ENCODE measurements around the gene KRT7.
"Not testable (repeated sequence)": the region's sequence is repeated elsewhere in the genome, so short reads cannot be mapped to it uniquely, and the experiment has no call there.

KRT7 gene

GRCh38 chr12:52249511-52250047 is 16.5 kb downstream of the KRT7 start:
- H3K4me1 Mint-ChIP-seq (ENCODE audit: low read depth) = peaks cover 30% of the 10 kb centered on the region
- peaks cover 32% of the 10 kb centered on the region for H3K27me3 Mint-ChIP-seq
- no peaks in the 10 kb centered on the region for H3K36me3 Mint-ChIP-seq (ENCODE audit: low read depth)
- no peak overlapping the region for H3K4me3 Mint-ChIP-seq
- no peak overlapping the region for H3K27ac Mint-ChIP-seq
- no peaks in the 10 kb centered on the region for H3K9me3 Mint-ChIP-seq

GRCh38 chr12:52250048-52250990 is 17.3 kb downstream of the KRT7 start:
- H3K9me3 Mint-ChIP-seq = no peaks in the 10 kb centered on the region
- H3K27ac Mint-ChIP-seq = no peak overlapping the region
- no peak overlapping the region for H3K4me3 Mint-ChIP-seq
- H3K36me3 Mint-ChIP-seq (ENCODE audit: low read depth) = no peaks in the 10 kb centered on the region
- H3K27me3 Mint-ChIP-seq = peaks cover 36% of the 10 kb centered on the region
- H3K4me1 Mint-ChIP-seq (ENCODE audit: low read depth) = peaks cover 24% of the 10 kb centered on the region

- Mint-ChIP-seq H3K4me1 (ENCODE audit: low read depth) (peaks cover 14% of the 10 kb centered on the region), H3K9me3 (no peaks in the 10 kb centered on the region), H3K27ac (no peak overlapping the region), H3K36me3 (ENCODE audit: low read depth) (no peaks in the 10 kb centered on the region), H3K27me3 (peaks cover 48% of the 10 kb centered on the region), H3K4me3 (no peak overlapping the region)
Observed at GRCh38 chr12:52251367-52252051, 18.5 kb downstream of the KRT7 start.

GRCh38 chr12:52252175-52252615 is 19.2 kb downstream of the KRT7 start:
- peaks cover 12% of the 10 kb centered on the region for H3K4me1 Mint-ChIP-seq (ENCODE audit: low read depth)
- H3K4me3 Mint-ChIP-seq; H3K36me3 Mint-ChIP-seq (ENCODE audit: low read depth); H3K27ac Mint-ChIP-seq; H3K9me3 Mint-ChIP-seq: not testable (repeated sequence)
- peaks cover 55% of the 10 kb centered on the region for H3K27me3 Mint-ChIP-seq

- no peak overlapping the region for H3K27ac Mint-ChIP-seq
- H3K4me3 Mint-ChIP-seq = no peak overlapping the region
- peaks cover 12% of the 10 kb centered on the region for H3K4me1 Mint-ChIP-seq (ENCODE audit: low read depth)
- H3K36me3 Mint-ChIP-seq (ENCODE audit: low read depth) = no peaks in the 10 kb centered on the region
- no peaks in the 10 kb centered on the region for H3K9me3 Mint-ChIP-seq
- H3K27me3 Mint-ChIP-seq = peaks cover 58% of the 10 kb centered on the region
Observed at GRCh38 chr12:52252728-52253343, 19.8 kb downstream of the KRT7 start.

- Mint-ChIP-seq H3K4me3 (no peak overlapping the region), H3K27ac (no peak overlapping the region), H3K36me3 (ENCODE audit: low read depth) (no peaks in the 10 kb centered on the region), H3K9me3 (no peaks in the 10 kb centered on the region), H3K4me1 (ENCODE audit: low read depth) (peaks cover 12% of the 10 kb centered on the region), H3K27me3 (peaks cover 60% of the 10 kb centered on the region)
Observed at GRCh38 chr12:52253391-52254179, 20.5 kb downstream of the KRT7 start.

GRCh38 chr12:52254180-52254964 is 21.3 kb downstream of the KRT7 start:
- no peak overlapping the region for H3K27ac Mint-ChIP-seq
- H3K27me3 Mint-ChIP-seq = peaks cover 59% of the 10 kb centered on the region
- H3K36me3 Mint-ChIP-seq (ENCODE audit: low read depth) = no peaks in the 10 kb centered on the region
- no peaks in the 10 kb centered on the region for H3K9me3 Mint-ChIP-seq
- no peak overlapping the region for H3K4me3 Mint-ChIP-seq
- H3K4me1 Mint-ChIP-seq (ENCODE audit: low read depth) = peaks cover 11% of the 10 kb centered on the region

- Mint-ChIP-seq H3K4me1 (ENCODE audit: low read depth) (peaks cover 13% of the 10 kb centered on the region), H3K27ac (no peak overlapping the region), H3K4me3 (no peak overlapping the region), H3K9me3 (no peaks in the 10 kb centered on the region), H3K27me3 (peaks cover 59% of the 10 kb centered on the region), H3K36me3 (ENCODE audit: low read depth) (no peaks in the 10 kb centered on the region)
Observed at GRCh38 chr12:52254965-52255751, 22.1 kb downstream of the KRT7 start.

- Mint-ChIP-seq H3K36me3 (ENCODE audit: low read depth) (no peaks in the 10 kb centered on the region), H3K27me3 (peaks cover 65% of the 10 kb centered on the region), H3K4me3 (no peak overlapping the region), H3K27ac (no peak overlapping the region), H3K9me3 (no peaks in the 10 kb centered on the region), H3K4me1 (ENCODE audit: low read depth) (peaks cover 13% of the 10 kb centered on the region)
Observed at GRCh38 chr12:52255926-52256583, 23.0 kb downstream of the KRT7 start.

GRCh38 chr12:52256584-52256935 is 23.5 kb downstream of the KRT7 start:
- Mint-ChIP-seq H3K27me3 (peaks cover 65% of the 10 kb centered on the region), H3K27ac (no peak overlapping the region), H3K4me3 (no peak overlapping the region), H3K9me3 (no peaks in the 10 kb centered on the region), H3K36me3 (ENCODE audit: low read depth) (no peaks in the 10 kb centered on the region), H3K4me1 (ENCODE audit: low read depth) (peaks cover 9% of the 10 kb centered on the region)

- H3K9me3 Mint-ChIP-seq = no peaks in the 10 kb centered on the region
- H3K4me3 Mint-ChIP-seq = no peak overlapping the region
Observed at GRCh38 chr12:52257074-52257551, 24.1 kb downstream of the KRT7 start.

GRCh38 chr12:52257922-52258321 is 24.9 kb downstream of the KRT7 start:
- peaks cover 74% of the 10 kb centered on the region for H3K27me3 Mint-ChIP-seq
- H3K9me3 Mint-ChIP-seq; H3K27ac Mint-ChIP-seq; H3K36me3 Mint-ChIP-seq (ENCODE audit: low read depth); H3K4me3 Mint-ChIP-seq; H3K4me1 Mint-ChIP-seq (ENCODE audit: low read depth): not testable (repeated sequence)

More at GRCh38 chr12:52257074-52257551, 24.1 kb downstream of the KRT7 start:
- Mint-ChIP-seq H3K36me3 (ENCODE audit: low read depth) (no peaks in the 10 kb centered on the region), H3K4me1 (ENCODE audit: low read depth) (peaks cover 4% of the 10 kb centered on the region), H3K27ac (no peak overlapping the region), H3K27me3 (peaks cover 66% of the 10 kb centered on the region)
